MM.1S (cell line): ENCODE results near the gene PRIMA1.

Source experiments
- EZH2phosphoT487 ChIP-seq: fragments of 300-600 bp; sonication (generic); IDR thresholded peaks from 2 replicates; pipeline ENCODE4 v1.6.1; 2018; ENCODE audit warnings: antibody characterized with exemption, low read length
- TF ChIP-seq, protein P1 (sequence below): fragments of 300-600 bp; sonication (generic); IDR thresholded peaks from 2 replicates; pipeline ENCODE4 v1.5.1; 2016; ENCODE audit warnings: antibody characterized with exemption, low read length, mixed read lengths

- TF ChIP-seq, protein P1, sequence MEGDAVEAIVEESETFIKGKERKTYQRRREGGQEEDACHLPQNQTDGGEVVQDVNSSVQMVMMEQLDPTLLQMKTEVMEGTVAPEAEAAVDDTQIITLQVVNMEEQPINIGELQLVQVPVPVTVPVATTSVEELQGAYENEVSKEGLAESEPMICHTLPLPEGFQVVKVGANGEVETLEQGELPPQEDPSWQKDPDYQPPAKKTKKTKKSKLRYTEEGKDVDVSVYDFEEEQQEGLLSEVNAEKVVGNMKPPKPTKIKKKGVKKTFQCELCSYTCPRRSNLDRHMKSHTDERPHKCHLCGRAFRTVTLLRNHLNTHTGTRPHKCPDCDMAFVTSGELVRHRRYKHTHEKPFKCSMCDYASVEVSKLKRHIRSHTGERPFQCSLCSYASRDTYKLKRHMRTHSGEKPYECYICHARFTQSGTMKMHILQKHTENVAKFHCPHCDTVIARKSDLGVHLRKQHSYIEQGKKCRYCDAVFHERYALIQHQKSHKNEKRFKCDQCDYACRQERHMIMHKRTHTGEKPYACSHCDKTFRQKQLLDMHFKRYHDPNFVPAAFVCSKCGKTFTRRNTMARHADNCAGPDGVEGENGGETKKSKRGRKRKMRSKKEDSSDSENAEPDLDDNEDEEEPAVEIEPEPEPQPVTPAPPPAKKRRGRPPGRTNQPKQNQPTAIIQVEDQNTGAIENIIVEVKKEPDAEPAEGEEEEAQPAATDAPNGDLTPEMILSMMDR, result no peak
- no peak for TF ChIP-seq EZH2phosphoT487
Observed at GRCh38 chr14:93712079-93712837, 76.0 kb downstream of the PRIMA1 start.
